Amygdala (tissue), 56 donors: ENCODE results near the gene TMEM198.
A peak's percentile ranks its signal among the peaks of the same experiment; 100 is the strongest.

Experiments
- DNase-seq, 56 donors: peaks; one replicate each; lab custom pipeline; 2025; lab: John Stamatoyannopoulos, UW

TMEM198 gene

DNA sequence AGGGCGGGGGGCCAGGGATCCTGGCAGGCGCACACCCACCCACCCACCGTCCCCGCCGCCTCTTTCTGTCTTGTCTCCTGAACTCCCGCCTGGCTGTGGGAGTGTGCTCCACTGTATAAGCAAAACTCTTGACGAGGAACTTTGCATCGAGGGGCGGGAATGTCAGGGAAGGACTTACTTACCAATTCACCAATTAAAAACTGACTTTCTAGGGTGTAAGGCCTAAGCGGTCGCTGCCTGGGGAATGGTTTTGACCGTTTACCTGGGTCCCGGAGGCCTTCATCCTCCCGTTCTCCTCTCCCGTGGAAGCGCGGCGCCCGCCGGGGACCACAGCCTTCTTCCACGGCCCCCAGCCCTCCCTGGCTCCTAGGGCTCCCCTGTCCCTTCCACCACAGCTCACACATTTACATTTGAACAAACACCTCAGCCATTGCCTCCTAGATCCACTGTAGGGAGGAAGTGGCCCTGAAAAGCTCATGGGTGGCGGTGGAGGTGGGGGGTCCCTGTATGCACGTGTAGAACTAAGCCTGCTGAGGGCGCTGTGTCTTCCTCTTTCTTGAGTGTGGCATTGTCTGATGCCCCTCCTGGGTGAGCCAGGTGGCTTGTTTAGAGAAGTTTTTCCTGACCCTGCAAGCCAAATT is 20.7 kb upstream of the TMEM198 start:
- DNase-seq = no peak

DNA sequence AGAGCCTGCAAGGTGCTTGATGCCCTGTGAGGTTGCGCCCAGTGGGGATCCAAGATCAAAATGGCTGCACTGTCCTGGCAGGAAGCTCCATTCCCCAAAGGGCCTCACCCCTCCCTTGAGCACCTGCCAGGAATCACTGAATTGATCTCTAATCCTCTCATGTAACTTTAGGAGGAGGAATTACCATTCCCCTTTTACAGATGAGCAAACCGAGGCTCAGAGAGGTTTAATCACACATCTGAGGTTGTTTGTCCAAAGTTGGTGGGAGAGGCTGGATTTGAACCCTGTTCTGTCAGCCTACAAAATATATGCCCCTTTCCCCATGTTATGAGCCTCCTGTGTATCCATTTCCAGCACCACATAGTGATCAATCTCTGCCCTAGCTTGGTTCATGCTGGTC is 19.0 kb upstream of the TMEM198 start:
- DNase-seq = no peak

DNA sequence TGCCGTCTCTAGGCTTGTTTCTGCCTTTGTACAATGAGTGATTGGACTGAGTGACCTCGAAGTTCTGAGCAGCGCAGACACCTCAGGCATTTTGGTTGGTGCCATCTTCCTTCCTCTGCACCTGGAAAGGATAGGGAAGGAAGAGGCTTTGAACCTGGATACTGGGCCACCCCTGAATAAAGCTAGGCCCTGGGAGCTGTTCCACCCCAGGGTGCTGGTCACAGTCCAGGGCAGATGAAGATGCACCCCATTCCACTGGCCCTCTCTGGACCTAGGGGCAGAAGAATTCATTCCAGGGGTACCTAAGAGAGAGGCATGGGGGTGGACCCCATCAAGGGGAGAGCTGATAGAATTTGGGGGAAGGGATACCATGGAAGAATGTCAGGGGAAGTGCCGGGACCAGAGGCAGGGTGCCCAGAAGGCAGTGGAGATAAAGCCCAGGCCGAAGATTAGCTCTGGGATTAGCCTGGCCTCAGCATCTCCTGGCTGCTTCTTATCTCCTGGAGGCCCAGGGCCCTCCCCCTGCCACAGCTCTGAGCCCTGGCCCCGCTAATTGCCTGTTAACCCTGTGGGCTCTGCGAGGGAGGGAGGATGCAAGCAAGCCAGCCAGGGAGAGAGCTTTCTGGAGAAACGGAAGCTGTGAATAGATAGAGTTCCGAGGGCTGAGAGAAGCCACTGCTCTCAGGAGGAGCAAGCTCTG is 18.1 kb upstream of the TMEM198 start:
- DNase-seq = no peak

DNA sequence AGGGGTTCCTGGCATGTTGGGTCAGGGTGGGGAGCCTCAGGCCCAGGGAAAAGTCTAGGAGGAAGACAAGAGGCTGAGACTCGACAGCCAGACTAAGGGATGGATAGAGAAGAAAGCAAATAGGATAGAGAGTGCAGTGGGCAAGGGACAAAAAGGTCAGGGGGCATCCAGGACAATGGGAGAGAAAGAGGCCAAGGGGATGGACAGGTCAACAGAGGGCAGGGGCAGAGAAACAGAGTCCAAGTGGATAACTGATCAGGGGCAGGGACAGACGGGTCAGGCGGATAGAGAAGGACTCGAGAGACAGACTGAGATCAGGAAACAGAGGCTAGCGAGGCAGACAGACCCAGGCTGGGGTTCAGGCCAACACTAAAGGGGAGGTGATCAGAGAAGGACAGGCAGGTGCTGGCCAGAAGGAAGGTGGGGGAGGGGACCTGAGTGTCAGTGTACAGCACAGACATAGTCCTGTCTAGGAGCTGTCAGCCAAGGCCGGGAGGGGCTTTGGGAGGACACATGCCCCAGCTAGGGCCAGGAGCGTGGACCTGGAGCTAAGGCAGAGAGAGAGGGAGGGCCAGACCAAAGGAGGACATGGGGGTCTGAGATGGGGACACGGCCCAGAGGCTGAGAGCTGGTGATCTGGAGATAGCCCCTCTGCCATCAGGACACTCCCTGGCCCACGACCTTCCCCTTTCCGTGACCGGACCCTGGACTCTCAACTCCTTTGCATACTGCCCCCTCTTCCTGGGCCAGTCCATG is 17.3 kb upstream of the TMEM198 start:
- no peak for DNase-seq

DNA sequence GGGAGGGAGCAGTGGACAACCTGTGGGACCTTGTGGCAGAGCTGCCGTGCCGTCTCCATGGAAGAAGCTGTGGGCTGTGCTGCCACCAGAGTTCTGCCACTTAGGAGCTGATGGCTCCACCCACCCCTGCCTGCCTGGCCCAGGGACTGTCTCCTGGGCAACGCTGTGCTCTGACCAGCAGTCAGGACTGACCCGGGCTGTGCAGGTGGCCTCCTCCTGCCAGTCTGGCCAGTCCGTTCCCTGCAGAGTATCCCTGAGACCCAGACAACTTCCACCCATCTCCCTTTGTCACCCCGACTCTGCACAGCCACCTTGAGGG is 16.8 kb upstream of the TMEM198 start:
- DNase-seq = peak in 5 of 56 donors; percentile 9 to 34 (median 22)

DNA sequence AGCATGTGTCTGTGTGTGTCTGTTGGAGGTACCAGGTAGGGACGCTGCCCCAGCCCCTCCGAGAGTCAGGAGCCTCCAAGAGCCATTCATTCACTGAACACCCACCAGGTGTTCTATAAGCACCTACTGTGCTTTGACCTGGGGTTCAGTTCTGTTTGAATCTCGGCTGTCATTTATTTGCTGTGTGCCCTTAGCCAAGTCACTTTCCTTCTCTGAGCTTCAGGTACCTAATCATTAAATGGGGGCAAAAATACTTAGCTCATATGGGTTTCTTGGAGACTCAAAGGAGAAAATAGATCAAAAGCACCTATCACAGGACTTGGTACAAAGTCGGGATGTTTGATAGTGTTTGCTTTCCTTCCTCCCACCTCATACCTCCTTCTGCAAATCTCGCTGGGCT is 16.4 kb upstream of the TMEM198 start:
- DNase-seq = no peak

DNA sequence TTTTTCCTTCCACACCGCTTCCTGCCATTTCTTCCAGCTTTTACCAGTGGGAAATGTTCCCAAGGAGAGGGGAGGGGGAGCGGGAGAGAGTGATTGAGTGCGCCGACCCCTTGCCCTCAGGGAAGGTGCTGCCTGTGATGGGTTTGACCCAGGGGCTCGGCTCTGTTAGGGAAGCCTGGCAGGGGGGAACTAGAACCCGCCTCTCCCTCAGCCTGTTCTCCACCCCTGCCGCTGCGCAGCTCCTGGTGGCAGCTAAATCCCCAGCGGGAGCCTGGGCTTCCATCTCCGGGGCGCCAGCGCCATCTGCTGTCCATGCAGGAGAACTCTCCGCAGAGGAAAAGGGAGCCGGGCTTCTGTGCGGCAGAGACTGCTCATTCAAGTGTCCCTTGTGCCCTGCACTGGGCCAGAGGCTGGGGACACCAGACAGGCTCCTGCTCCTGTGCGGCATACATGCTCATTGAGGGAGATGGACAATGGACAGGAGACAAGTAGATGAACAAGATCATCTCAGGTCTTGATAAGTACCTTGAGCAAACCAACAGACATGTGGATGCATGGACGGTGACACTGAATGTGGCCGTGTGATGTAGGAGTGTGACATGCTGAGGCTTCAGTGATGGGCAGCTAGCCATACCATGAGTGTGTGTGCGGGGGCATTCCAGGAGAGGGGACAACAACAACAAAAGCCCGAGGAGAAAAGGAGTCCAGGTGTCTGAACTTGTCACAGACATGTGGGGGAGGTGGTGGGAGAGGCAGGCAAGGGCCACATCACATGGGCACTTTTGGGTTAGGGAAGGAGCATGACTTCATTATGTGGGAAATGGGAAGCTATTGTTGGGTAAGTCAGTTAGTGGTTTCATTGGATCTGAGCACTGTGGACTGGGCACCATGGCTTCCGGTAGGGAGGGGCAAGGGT is 13.5 kb upstream of the TMEM198 start:
- DNase-seq = peak; percentile 17 to 88 (median 74)

DNA sequence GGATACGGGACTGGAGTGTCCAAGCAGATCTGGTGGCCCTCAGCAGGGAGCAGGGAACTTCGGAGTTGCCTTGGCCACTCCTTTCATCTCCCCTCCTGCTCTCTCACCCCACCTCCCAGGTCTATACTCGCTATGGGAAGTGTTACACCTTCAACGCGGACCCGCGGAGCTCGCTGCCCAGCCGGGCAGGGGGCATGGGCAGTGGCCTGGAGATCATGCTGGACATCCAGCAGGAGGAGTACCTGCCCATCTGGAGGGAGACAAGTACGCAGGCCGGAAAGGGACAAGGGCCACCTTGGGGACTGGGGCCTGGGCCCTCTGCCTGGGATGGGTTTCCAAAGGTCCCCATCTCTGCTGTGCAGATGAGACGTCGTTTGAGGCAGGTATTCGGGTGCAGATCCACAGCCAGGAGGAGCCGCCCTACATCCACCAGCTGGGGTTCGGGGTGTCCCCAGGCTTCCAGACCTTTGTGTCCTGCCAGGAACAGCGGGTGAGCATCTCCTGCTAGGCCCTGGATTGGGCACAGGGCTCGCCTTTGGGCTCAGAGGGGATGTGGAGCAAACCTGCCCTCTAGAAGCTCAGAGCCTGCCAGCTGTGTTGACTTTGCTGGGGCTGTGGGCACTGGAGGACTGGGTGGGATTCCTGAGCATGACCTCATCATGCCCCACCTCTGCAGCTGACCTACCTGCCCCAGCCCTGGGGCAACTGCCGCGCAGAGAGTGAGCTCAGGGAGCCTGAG is 12.0 kb upstream of the TMEM198 start:
- DNase-seq = no peak

DNA sequence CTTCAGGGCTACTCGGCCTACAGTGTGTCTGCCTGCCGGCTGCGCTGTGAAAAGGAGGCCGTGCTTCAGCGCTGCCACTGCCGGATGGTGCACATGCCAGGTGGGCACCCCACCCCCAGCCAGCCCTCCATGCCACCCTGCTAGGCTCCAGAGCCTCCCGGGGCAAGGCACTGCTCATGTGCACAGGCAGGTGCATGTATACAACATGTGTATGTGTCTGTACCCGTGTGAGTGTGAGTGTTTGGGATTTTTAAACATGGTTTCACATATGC is 11.5 kb upstream of the TMEM198 start:
- DNase-seq = no peak

DNA sequence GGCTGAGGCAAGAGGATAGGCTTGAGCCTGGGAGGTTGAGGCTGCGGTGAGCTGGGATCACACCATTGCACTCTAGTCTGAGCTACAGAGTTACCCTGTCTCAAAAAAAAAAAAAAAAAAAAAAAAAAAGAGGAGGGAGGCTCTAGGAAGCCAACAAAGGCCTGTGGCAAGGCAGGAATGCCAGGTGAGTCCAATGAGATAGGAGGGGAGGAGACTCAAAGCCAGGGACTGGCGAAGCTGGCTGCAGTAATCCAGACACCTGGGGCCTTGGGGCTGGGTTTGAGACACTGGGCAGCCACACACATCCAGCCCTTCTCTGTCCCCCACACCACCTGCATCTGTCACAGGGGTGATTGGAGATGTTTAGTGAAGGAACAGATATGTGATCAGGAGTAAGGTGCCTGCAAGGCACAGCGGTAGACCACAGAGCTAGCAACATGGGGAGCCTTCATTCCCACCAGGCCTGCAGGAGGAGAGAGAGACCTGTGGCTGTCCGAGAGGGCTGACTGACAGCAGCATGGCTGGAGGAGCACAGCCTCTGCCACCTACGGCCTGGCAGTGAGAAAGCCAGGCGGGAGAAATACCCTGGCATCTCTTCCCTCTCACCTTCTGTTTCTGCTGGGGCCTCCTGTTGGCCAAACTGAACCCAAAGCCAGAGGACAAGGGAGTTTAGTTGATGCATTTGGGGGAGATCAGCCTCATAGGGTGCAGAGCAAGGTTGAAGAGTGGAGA is 9.7 kb upstream of the TMEM198 start:
- DNase-seq = no peak

DNA sequence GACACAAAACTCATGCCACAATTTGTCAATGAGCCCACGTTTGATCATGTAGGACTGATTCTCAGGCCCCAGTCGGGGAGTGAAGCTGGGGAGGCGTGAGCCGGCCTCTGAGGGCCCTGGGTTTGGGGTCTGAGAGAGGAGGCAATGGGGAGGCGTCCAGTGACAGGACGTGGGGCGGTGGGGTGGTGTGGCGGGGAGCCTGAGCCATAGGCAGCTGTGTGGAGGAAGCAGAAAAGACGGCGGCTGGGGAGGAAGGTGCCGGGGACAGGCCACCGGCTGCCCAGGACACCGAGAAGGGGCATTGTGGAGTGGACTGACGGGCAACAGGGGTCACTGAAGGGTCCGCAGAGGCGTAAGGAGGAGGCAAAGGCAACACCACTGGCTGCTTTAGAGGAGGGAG is 7.4 kb upstream of the TMEM198 start:
- no peak for DNase-seq

DNA sequence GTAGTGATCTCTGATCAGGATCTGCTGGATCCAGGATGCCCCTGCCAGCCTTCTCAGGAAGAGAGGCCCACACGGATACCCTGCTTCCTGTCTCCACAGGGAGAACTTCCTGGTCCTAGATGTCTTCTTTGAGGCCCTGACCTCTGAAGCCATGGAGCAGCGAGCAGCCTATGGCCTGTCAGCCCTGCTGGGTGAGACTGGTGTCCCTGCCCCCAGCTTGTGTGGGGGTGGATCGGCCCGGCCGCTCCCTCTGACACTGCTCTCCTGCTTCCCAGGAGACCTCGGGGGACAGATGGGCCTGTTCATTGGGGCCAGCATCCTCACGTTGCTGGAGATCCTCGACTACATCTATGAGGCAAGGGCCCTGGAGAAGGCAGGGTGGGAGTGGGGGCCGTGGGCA is 6.9 kb upstream of the TMEM198 start:
- no peak for DNase-seq

DNA sequence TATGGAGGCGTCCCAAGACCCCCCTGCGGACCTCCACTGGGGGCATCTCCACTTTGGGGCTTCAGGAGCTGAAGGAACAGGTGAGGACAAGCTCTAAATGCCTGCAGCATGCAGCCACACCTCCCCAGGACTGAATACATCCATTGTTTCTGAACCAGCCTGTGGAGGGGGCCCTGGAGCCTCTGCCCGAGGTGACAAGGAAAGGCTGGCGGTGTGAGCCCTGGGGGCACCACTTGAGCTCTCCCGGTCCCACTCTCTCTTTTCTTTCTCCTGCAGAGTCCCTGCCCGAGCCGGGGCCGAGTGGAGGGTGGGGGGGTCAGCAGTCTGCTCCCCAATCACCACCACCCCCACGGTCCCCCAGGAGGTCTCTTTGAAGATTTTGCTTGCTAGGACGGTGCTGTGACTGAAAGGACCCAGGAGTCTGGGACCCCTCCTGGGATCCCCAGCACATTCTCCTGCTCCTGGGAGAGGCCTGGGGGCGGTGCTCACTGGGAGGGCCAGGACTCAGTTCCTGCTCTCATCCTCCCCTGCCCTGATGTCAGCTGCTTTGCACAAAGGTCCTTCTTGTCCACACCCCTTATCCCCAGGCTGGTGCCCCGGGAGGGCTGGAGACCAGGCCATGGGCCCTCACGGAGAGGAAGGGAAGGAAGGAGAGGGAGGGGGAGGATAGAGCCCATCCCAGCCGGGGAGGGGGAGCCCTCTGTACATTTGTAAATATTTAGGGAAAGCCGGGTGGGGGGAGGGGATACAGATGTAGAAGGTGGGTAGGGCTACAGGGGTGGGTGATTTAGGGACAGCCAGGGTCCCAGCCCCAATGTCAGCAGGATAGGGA is 6.0 kb upstream of the TMEM198 start:
- no peak for DNase-seq

DNA sequence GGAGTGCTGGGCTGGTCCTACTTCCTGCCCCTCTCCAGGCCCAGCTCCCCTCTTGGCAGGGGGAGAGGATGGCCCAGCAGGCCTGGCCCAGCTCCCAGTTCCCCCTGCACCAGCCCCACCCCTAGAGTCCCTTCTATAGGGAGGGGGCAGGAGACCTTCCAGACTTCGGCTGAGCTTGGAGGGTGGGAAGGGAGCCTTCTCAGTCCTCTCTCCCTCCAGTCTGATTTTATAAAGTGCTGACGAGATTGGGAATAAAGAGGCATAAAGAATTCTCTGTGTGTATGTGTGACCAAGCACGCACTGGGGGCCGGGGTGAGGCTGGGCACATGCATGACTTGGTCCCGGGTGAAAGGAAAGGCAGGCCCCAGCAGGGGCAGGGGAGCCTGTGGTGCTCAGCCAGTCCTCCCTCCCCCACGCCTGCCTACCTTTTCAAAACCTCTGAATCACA is 5.3 kb upstream of the TMEM198 start:
- peak in 8 of 56 donors; percentile 11 to 46 (median 23) for DNase-seq

DNA sequence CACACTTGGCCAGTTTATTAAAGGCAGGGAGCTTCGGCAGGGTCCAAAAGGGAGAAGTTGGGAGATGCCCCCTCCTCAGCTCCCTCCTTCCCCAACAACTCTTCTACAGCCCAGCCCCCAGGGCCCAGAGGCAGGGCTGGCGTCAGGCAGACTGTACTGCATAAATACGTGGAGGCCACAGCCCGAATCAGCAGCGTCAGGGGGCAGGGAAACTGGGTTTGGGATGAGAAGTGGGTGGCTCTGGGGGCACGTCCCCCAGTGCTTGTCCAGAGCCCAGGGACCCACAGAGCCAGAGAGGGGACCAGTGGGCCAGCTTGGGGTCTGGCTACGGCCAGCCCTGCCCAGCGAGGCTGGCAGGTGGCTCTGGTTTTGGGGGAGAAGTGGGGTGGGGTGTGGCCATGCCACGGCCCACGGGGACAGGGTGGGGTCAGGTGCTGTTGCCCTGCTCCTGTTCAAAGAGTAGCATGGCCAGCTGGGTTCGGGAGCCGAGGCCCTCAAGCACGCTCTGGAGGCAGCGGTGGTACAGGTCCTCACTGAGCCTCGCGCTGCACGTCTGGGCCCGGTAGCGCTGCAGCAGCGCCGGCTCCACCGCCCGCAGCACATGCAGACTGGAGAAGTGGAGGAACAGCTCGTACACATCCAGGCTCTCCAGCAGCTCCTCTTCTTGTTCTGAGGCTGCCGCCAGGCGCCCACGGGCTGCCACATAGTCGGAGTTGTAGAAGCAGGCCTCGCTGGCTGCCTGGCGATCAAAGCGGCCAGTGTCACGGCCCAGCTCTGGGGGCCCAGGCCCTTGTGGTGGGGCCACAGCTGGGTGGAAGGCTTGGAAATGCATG is 4.7 kb upstream of the TMEM198 start:
- peak in 1 of 56 donors; percentile 41 for DNase-seq

DNA sequence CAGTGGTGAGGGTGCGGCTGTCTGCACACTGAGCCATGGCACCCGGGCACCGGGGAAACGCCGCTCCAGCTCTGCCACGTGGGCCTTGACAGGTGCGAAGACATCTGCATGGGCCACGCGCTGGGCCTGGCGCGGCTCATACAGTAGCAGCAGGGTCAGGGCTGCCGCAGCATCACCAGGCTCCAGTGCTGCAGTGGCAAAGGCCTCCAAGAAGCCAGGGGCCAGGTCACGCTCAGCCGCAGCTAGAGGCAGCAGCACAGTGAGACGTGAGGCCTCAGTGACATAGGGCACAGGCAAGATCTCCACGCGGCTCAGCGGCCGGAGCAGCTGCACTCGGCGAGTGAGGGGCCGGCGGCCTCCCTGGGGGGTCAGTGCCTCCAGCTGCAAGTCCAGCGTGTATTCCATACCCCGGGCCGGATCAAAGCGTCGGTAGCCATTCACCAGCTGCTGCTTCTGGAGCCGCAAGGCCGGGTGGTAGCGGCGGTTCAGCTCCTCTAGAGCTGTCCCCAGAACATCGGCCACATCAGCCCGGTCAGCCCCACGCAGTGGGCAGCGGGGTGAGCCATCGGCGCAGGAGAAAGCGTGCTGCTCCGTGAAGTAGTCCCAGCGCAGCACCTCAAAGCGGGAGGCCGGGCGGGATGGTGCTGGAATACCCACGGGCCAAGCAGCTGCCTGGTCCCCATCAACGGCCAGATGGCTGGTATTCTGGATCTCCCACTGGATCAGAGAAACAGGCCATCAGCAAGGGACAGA is 3.7 kb upstream of the TMEM198 start:
- DNase-seq = no peak
